ENCODE measurements around the gene ETS2.

The ETS2 gene

GRCh38 chr21:38820471-38821239 lies 14.9 kb downstream of the ETS2 start:
- TF ChIP-seq ARNTL (CRISPR knock-in tag; IDR thresholded peaks at IDR 0.05; ENCODE audit: borderline replicate concordance, low read depth) (no peak), ZNF565 (CRISPR knock-in tag; conservative IDR thresholded peaks at IDR 0.05; ENCODE audit: low read depth) (no peak), RARB (CRISPR knock-in tag; IDR thresholded peaks at IDR 0.05) (no peak), ZFP30 (CRISPR knock-in tag; IDR thresholded peaks at IDR 0.05) (no peak), GLIS3 (CRISPR knock-in tag; IDR thresholded peaks at IDR 0.05) (no peak)
- no peak for ATAC-seq

GRCh38 chr21:38821248-38821647 lies 15.5 kb downstream of the ETS2 start:
- ATAC-seq, result no peak
- TF ChIP-seq, protein P1, sequence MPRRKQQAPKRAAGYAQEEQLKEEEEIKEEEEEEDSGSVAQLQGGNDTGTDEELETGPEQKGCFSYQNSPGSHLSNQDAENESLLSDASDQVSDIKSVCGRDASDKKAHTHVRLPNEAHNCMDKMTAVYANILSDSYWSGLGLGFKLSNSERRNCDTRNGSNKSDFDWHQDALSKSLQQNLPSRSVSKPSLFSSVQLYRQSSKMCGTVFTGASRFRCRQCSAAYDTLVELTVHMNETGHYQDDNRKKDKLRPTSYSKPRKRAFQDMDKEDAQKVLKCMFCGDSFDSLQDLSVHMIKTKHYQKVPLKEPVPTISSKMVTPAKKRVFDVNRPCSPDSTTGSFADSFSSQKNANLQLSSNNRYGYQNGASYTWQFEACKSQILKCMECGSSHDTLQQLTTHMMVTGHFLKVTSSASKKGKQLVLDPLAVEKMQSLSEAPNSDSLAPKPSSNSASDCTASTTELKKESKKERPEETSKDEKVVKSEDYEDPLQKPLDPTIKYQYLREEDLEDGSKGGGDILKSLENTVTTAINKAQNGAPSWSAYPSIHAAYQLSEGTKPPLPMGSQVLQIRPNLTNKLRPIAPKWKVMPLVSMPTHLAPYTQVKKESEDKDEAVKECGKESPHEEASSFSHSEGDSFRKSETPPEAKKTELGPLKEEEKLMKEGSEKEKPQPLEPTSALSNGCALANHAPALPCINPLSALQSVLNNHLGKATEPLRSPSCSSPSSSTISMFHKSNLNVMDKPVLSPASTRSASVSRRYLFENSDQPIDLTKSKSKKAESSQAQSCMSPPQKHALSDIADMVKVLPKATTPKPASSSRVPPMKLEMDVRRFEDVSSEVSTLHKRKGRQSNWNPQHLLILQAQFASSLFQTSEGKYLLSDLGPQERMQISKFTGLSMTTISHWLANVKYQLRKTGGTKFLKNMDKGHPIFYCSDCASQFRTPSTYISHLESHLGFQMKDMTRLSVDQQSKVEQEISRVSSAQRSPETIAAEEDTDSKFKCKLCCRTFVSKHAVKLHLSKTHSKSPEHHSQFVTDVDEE (CRISPR knock-in tag; IDR thresholded peaks at IDR 0.05), result no peak
- TF ChIP-seq ARNTL (CRISPR knock-in tag; IDR thresholded peaks at IDR 0.05; ENCODE audit: borderline replicate concordance, low read depth) (no peak), TOX (CRISPR knock-in tag; IDR thresholded peaks at IDR 0.05; ENCODE audit: borderline replicate concordance) (no peak), ZNF70 (CRISPR knock-in tag; IDR thresholded peaks at IDR 0.05) (no peak), CSDC2 (CRISPR knock-in tag; IDR thresholded peaks at IDR 0.05) (no peak), GLIS3 (CRISPR knock-in tag; IDR thresholded peaks at IDR 0.05) (no peak), PPARA (CRISPR knock-in tag; IDR thresholded peaks at IDR 0.05; ENCODE audit: borderline replicate concordance) (no peak), ZNF8 (CRISPR knock-in tag; IDR thresholded peaks at IDR 0.05) (no peak), OSR1 (CRISPR knock-in tag; IDR thresholded peaks at IDR 0.05) (no peak), ISL1 (CRISPR knock-in tag; IDR thresholded peaks at IDR 0.05) (no peak), ZC3H10 (CRISPR knock-in tag; IDR thresholded peaks at IDR 0.05) (no peak)
- TF ChIP-seq, protein P2, sequence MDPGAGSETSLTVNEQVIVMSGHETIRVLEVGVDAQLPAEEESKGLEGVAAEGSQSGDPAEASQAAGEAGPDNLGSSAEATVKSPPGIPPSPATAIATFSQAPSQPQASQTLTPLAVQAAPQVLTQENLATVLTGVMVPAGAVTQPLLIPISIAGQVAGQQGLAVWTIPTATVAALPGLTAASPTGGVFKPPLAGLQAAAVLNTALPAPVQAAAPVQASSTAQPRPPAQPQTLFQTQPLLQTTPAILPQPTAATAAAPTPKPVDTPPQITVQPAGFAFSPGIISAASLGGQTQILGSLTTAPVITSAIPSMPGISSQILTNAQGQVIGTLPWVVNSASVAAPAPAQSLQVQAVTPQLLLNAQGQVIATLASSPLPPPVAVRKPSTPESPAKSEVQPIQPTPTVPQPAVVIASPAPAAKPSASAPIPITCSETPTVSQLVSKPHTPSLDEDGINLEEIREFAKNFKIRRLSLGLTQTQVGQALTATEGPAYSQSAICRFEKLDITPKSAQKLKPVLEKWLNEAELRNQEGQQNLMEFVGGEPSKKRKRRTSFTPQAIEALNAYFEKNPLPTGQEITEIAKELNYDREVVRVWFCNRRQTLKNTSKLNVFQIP (CRISPR knock-in tag; IDR thresholded peaks at IDR 0.05; ENCODE audit: borderline replicate concordance, low read depth), result no peak

DNA sequence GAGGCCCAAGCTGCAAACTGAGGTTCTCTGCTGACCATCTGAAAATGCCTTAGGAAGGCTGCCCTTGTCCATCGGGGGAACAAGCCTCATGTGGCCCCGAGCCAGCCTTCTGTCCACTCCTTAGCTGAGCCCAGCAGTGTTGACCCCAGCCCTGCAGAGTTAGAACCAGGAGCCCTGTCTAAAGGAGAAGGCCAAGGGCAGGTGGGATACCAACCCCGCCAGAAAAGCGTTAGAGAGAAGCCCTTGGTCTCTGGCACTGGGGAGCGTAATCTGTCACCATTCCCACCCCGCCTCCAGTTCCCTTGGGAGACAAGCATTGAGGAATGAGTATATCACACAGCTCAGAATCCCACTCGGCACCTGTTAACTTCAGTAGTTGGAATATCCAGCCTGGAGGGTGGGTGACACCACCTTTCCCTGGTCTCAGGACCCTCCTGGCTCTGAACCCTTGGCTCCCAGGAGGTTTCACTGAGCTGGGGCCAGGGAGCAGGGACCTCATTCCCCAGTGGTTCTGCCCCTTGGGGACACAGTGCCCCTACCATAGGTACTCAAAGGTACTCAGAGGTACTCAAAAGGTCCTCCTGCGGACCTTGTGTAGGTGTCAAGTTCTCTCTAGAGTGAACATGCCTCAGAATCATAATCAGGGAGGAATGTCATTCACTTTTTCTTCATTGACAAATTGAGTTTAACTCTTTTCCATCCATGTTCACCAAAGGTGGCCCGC lies 16.4 kb downstream of the ETS2 start:
- no peak for ATAC-seq
- no peak for TF ChIP-seq PPARA (CRISPR knock-in tag; IDR thresholded peaks at IDR 0.05; ENCODE audit: borderline replicate concordance)
- no peak for TF ChIP-seq ESRRG (CRISPR knock-in tag; IDR thresholded peaks at IDR 0.05)
- no peak for TF ChIP-seq TOX (CRISPR knock-in tag; IDR thresholded peaks at IDR 0.05; ENCODE audit: borderline replicate concordance)
- no peak for TF ChIP-seq OSR1 (CRISPR knock-in tag; IDR thresholded peaks at IDR 0.05)
- no peak for TF ChIP-seq CSRNP3 (CRISPR knock-in tag; IDR thresholded peaks at IDR 0.05)
- TF ChIP-seq ZC3H10 (CRISPR knock-in tag; IDR thresholded peaks at IDR 0.05), result no peak
- no peak for TF ChIP-seq SNAI2 (CRISPR knock-in tag; IDR thresholded peaks at IDR 0.05)
- no peak for TF ChIP-seq ZFP3 (CRISPR knock-in tag; IDR thresholded peaks at IDR 0.05)
- TF ChIP-seq, protein P3, sequence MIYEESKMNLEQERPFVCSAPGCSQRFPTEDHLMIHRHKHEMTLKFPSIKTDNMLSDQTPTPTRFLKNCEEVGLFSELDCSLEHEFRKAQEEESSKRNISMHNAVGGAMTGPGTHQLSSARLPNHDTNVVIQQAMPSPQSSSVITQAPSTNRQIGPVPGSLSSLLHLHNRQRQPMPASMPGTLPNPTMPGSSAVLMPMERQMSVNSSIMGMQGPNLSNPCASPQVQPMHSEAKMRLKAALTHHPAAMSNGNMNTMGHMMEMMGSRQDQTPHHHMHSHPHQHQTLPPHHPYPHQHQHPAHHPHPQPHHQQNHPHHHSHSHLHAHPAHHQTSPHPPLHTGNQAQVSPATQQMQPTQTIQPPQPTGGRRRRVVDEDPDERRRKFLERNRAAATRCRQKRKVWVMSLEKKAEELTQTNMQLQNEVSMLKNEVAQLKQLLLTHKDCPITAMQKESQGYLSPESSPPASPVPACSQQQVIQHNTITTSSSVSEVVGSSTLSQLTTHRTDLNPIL (CRISPR knock-in tag; IDR thresholded peaks at IDR 0.05; ENCODE audit: low read depth), result no peak
- TF ChIP-seq ARNTL (CRISPR knock-in tag; IDR thresholded peaks at IDR 0.05; ENCODE audit: borderline replicate concordance, low read depth), result no peak
- no peak for TF ChIP-seq ZFP30 (CRISPR knock-in tag; IDR thresholded peaks at IDR 0.05)
- TF ChIP-seq, protein P4, sequence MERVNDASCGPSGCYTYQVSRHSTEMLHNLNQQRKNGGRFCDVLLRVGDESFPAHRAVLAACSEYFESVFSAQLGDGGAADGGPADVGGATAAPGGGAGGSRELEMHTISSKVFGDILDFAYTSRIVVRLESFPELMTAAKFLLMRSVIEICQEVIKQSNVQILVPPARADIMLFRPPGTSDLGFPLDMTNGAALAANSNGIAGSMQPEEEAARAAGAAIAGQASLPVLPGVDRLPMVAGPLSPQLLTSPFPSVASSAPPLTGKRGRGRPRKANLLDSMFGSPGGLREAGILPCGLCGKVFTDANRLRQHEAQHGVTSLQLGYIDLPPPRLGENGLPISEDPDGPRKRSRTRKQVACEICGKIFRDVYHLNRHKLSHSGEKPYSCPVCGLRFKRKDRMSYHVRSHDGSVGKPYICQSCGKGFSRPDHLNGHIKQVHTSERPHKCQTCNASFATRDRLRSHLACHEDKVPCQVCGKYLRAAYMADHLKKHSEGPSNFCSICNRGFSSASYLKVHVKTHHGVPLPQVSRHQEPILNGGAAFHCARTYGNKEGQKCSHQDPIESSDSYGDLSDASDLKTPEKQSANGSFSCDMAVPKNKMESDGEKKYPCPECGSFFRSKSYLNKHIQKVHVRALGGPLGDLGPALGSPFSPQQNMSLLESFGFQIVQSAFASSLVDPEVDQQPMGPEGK (CRISPR knock-in tag; IDR thresholded peaks at IDR 0.05; ENCODE audit: borderline replicate concordance), result no peak
- TF ChIP-seq ISL1 (CRISPR knock-in tag; IDR thresholded peaks at IDR 0.05), result no peak
- TF ChIP-seq, protein P2 (CRISPR knock-in tag; IDR thresholded peaks at IDR 0.05; ENCODE audit: borderline replicate concordance, low read depth), result no peak
- TF ChIP-seq CSDC2 (CRISPR knock-in tag; IDR thresholded peaks at IDR 0.05), result no peak
- TF ChIP-seq ZNF565 (CRISPR knock-in tag; conservative IDR thresholded peaks at IDR 0.05; ENCODE audit: low read depth), result no peak
- TF ChIP-seq ZNF70 (CRISPR knock-in tag; IDR thresholded peaks at IDR 0.05), result no peak
- TF ChIP-seq ZNF8 (CRISPR knock-in tag; IDR thresholded peaks at IDR 0.05), result no peak

All from SK-N-SH treated with all-trans-retinoic acid at 6 μM for 48 hours (cell line).